Measurements from ENCODE around the gene BSN. TPM values are rescaled to one million over a fixed set of nuclear protein-coding genes. Genes with fewer than 3 reads are reported as not detected.

BSN gene
- total and polyA plus RNA-seq, 2 experiments from 2014 or later = under 0.01 to 0.03 TPM

GRCh38 chr3:49634736-49635135, 80.5 kb downstream of the BSN start:
- Histone ChIP-seq H3K9me3 (ENCODE audit: low read depth) (no peaks in the 10 kb centered on the region), H3K4me2 (ENCODE audit: unreplicated experiment) (no peak overlapping the region), H3K79me2 (ENCODE audit: insufficient read depth) (no peaks in the 10 kb centered on the region), H3K9me2 (ENCODE audit: insufficient read depth) (no peaks in the 10 kb centered on the region), H3F3A (ENCODE audit: insufficient read depth) (no peaks in the 10 kb centered on the region), H3K27ac (no peak overlapping the region), H3K36me3 (ENCODE audit: low read depth) (no peaks in the 10 kb centered on the region), H4K20me1 (ENCODE audit: insufficient read depth) (no peaks in the 10 kb centered on the region), H3K27me3 (replicated peaks; ENCODE audit: insufficient read depth) (no peaks in the 10 kb centered on the region; the same call in 1 of the 2 replicates), H3K9ac (no peak overlapping the region), H2AFZ (no peak overlapping the region), H3K4me3 (no peak overlapping the region), H3K4me1 (ENCODE audit: insufficient read depth) (no peaks in the 10 kb centered on the region)
- no peak for TF ChIP-seq EZH2phosphoT487 (IDR thresholded peaks at IDR 0.05; ENCODE audit: insufficient read depth, low read depth)
- no peak for TF ChIP-seq EZH2 (IDR thresholded peaks at IDR 0.05; ENCODE audit: insufficient read depth, poor library complexity, severe bottlenecking)
- in situ Hi-C loops (cut with MboI) = no loop called here
- DNase-seq = no peak
- 46 to 50% methylated on average over 3 of the region's 3 CpGs for WGBS, 2 experiments (ENCODE audit: low coverage in 1 of 2, low lambda C conversion rate in 2 of 2, missing lambda C conversion rate in 2 of 2)

DNA sequence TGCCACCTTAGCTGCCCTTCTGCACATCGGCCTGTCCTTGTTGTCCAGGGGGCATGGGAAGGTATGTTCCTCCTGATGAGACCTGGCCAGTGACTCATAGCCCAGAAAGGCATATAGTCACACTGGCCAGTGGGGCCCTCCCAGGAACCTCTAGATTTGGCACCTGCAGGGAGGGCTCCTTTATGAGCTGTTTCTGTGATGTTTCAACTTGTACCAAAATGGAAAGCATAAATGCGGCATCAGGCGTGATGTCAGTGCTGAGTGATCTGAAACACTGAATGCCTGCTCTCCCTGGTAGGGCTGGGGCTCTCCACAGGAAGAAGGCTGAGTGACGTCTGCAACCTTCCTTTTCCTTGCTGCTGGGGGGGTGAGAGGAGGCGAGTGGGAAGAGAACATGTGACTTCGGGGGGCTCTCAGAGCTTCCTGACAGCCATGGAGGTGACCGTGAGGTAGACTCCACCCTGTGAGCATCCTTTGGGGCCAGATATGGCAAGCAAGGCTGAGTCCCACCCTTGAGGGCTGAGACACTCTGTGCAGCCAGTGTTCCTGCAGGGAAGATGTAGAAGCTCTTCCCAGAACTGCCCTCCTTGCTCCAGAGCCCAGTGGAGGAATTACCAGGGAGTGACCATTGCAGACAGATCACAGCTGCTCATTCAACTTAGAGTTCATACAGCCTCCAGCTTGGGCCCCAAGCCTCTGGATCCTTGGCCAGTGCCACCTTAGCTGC, 82.8 kb downstream of the BSN start:
- Histone ChIP-seq H3K4me1 (ENCODE audit: insufficient read depth) (no peaks in the 10 kb centered on the region), H3K4me2 (ENCODE audit: unreplicated experiment) (no peak overlapping the region), H3K9me3 (ENCODE audit: low read depth) (no peaks in the 10 kb centered on the region), H3K36me3 (ENCODE audit: low read depth) (no peaks in the 10 kb centered on the region), H3K27me3 (replicated peaks; ENCODE audit: insufficient read depth) (peaks cover 3% of the 10 kb centered on the region; the same call in 1 of the 2 replicates), H2AFZ (no peak overlapping the region), H3K4me3 (no peak overlapping the region), H3F3A (ENCODE audit: insufficient read depth) (no peaks in the 10 kb centered on the region), H3K9ac (no peak overlapping the region), H4K20me1 (ENCODE audit: insufficient read depth) (no peaks in the 10 kb centered on the region), H3K9me2 (ENCODE audit: insufficient read depth) (no peaks in the 10 kb centered on the region), H3K27ac (no peak overlapping the region), H3K79me2 (ENCODE audit: insufficient read depth) (no peaks in the 10 kb centered on the region)
- in situ Hi-C loops (cut with MboI) = no loop called here
- TF ChIP-seq EZH2phosphoT487 (IDR thresholded peaks at IDR 0.05; ENCODE audit: insufficient read depth, low read depth) = no peak
- 47 to 56% methylated on average over 7 of the region's 7 CpGs for WGBS, 2 experiments (ENCODE audit: low coverage in 1 of 2, low lambda C conversion rate in 2 of 2, missing lambda C conversion rate in 2 of 2)
- no peak for DNase-seq

- no peaks in the 10 kb centered on the region for H3K79me2 ChIP-seq (ENCODE audit: insufficient read depth)
- H3K4me3 ChIP-seq = no peak overlapping the region
- H3K9me3 ChIP-seq (ENCODE audit: low read depth) = no peaks in the 10 kb centered on the region
- H3K27me3 ChIP-seq (replicated peaks; ENCODE audit: insufficient read depth) = peaks cover 3% of the 10 kb centered on the region; the same call in 1 of the 2 replicates
- no peaks in the 10 kb centered on the region for H3F3A ChIP-seq (ENCODE audit: insufficient read depth)
- H3K4me1 ChIP-seq (ENCODE audit: insufficient read depth) = no peaks in the 10 kb centered on the region
- WGBS, 2 experiments (ENCODE audit: low coverage in 1 of 2, low lambda C conversion rate in 2 of 2, missing lambda C conversion rate in 2 of 2) = 55 to 61% methylated on average over 5 to 8 of the region's 8 CpGs
- no peak overlapping the region for H2AFZ ChIP-seq
- H3K27ac ChIP-seq = no peak overlapping the region
- H3K9me2 ChIP-seq (ENCODE audit: insufficient read depth) = no peaks in the 10 kb centered on the region
- in situ Hi-C loops (cut with MboI) = no loop called here
- DNase-seq = peak; percentile 70
- no peaks in the 10 kb centered on the region for H4K20me1 ChIP-seq (ENCODE audit: insufficient read depth)
- H3K4me2 ChIP-seq (ENCODE audit: unreplicated experiment) = no peak overlapping the region
- H3K9ac ChIP-seq = no peak overlapping the region
- no peak for TF ChIP-seq EZH2 (IDR thresholded peaks at IDR 0.05; ENCODE audit: insufficient read depth, poor library complexity, severe bottlenecking)
- no peak for TF ChIP-seq EZH2phosphoT487 (IDR thresholded peaks at IDR 0.05; ENCODE audit: insufficient read depth, low read depth)
- no peaks in the 10 kb centered on the region for H3K36me3 ChIP-seq (ENCODE audit: low read depth)
Observed at GRCh38 chr3:49638445-49638844, 84.2 kb downstream of the BSN start.

GRCh38 chr3:49639551-49639950, 85.3 kb downstream of the BSN start:
- in situ Hi-C loops (cut with MboI) = no loop called here
- Histone ChIP-seq H3K9me2 (ENCODE audit: insufficient read depth) (no peaks in the 10 kb centered on the region), H3K4me1 (ENCODE audit: insufficient read depth) (no peaks in the 10 kb centered on the region), H3K9ac (no peak overlapping the region), H2AFZ (no peak overlapping the region), H3K4me3 (no peak overlapping the region), H3K9me3 (ENCODE audit: low read depth) (no peaks in the 10 kb centered on the region), H3K27me3 (replicated peaks; ENCODE audit: insufficient read depth) (0 out of 2 replicates have a peak, but pooled peaks cover 3% of the 10 kb centered on the region), H3K79me2 (ENCODE audit: insufficient read depth) (no peaks in the 10 kb centered on the region), H3K27ac (no peak overlapping the region), H3K36me3 (ENCODE audit: low read depth) (no peaks in the 10 kb centered on the region), H3K4me2 (ENCODE audit: unreplicated experiment) (no peak overlapping the region), H3F3A (ENCODE audit: insufficient read depth) (no peaks in the 10 kb centered on the region), H4K20me1 (ENCODE audit: insufficient read depth) (no peaks in the 10 kb centered on the region)
- DNase-seq = peak; percentile 25
- TF ChIP-seq EZH2phosphoT487 (IDR thresholded peaks at IDR 0.05; ENCODE audit: insufficient read depth, low read depth) (no peak), EZH2 (IDR thresholded peaks at IDR 0.05; ENCODE audit: insufficient read depth, poor library complexity, severe bottlenecking) (no peak)
- WGBS, 2 experiments (ENCODE audit: low coverage in 1 of 2, low lambda C conversion rate in 2 of 2, missing lambda C conversion rate in 2 of 2) = 38 to 42% methylated on average over 2 of the region's 2 CpGs
